Naive thymus-derived CD8-positive, alpha-beta T cell (primary cell): Measurements from ENCODE around the gene CPNE8. TPM values are rescaled to one million over a fixed set of nuclear protein-coding genes. Genes with fewer than 3 reads are reported as not detected.

ENCODE experiments used
- ATAC-seq, 2 donors: fragments of 150-1000 bp; cut with Tn5 transposase in 1 of 2; sonication (Bioruptor Pico), chemical (Tn5 transposase) in 1 of 2; 1 replicate in 1 of 2; 2 replicates in 1 of 2; pipeline ENCODE4 v1.10.0; 2021; ENCODE audit warnings: mild to moderate bottlenecking in 2 of 2, moderate library complexity in 2 of 2
- POLR2A ChIA-PET: fragments of 350-600 bp; sonication (Branson Sonifier 250); formaldehyde crosslinking; loops from one replicate; lab custom pipeline; 2021; ENCODE audit warnings: antibody characterized with exemption; lab: Charles Lee
- DNase-seq, 10 donors: peaks; one replicate each; pipeline versions ENCODE4 v3.0.0 to v3.0.0-alpha.2; 2020 to 2022
- H3K27ac Mint-ChIP-seq, 10 donors: one replicate each; pipeline ENCODE4 v1.8.0; 2020 to 2022; ENCODE audit warnings: mild to moderate bottlenecking in 10 of 10, mixed read lengths in 10 of 10, moderate library complexity in 4 of 10, inconsistent platforms in 1 of 10
- H3K27me3 Mint-ChIP-seq, 5 donors: one replicate each; pipeline ENCODE4 v1.8.0; 2021 to 2022; ENCODE audit warnings: mixed read lengths in 5 of 5
- H3K36me3 Mint-ChIP-seq, 3 donors: one replicate each; pipeline ENCODE4 v1.8.0; 2020 to 2022; ENCODE audit warnings: mixed read lengths in 3 of 3, mild to moderate bottlenecking in 2 of 3, inconsistent platforms in 1 of 3
- H3K4me1 Mint-ChIP-seq, 4 donors: one replicate each; pipeline ENCODE4 v1.8.0; 2021 to 2022; ENCODE audit warnings: mixed read lengths in 4 of 4
- H3K4me3 Mint-ChIP-seq, 10 donors: one replicate each; pipeline ENCODE4 v1.8.0; 2020 to 2022; ENCODE audit warnings: mild to moderate bottlenecking in 10 of 10, mixed read lengths in 10 of 10, moderate library complexity in 6 of 10, inconsistent platforms in 1 of 10
- H3K9me3 Mint-ChIP-seq, 9 donors: one replicate each; pipeline ENCODE4 v1.8.0; 2020 to 2022; ENCODE audit warnings: mixed read lengths in 9 of 9, mild to moderate bottlenecking in 3 of 9, inconsistent platforms in 1 of 9, moderate library complexity in 1 of 9
- polyA plus RNA-seq, 3 donors: library from polyadenylated mRNA; unstranded; fragments of 300-500 nt; fragmentation: Illumina TruSeq; gene quantifications; one replicate each; pipeline ENCODE4 v1.2.3, GENCODE V29; 2021
- total RNA-seq, 8 experiments: library from RNA in 2 of 8; stranded (reverse) in 2 of 8; gene quantifications; one replicate each; pipeline ENCODE4 v1.2.3 and lab custom pipeline; 2021 to 2026

Gene CPNE8
- total and polyA plus RNA-seq, 5 experiments from 2014 or later: 0.19 to 1.6 (median 0.80) TPM

- no peaks in the 10 kb centered on the region for H3K36me3 Mint-ChIP-seq
- H3K27me3 Mint-ChIP-seq: no peaks in the 10 kb centered on the region
- H3K4me3 Mint-ChIP-seq: no peak overlapping the region
- H3K9me3 Mint-ChIP-seq: no peaks in the 10 kb centered on the region
- no peaks in the 10 kb centered on the region for H3K4me1 Mint-ChIP-seq
- POLR2A ChIA-PET: no interaction called here
- H3K27ac Mint-ChIP-seq: no peak overlapping the region
- no peak for ATAC-seq
- DNase-seq: no peak
Observed at GRCh38 chr12:38892087-38892786, 13.2 kb downstream of the CPNE8 start.

- Mint-ChIP-seq H3K27me3 (no peaks in the 10 kb centered on the region), H3K4me1 (no peaks in the 10 kb centered on the region)
- ATAC-seq: no peak
Observed at GRCh38 chr12:38890102-38890855, 15.1 kb downstream of the CPNE8 start.

GRCh38 chr12:38889297-38889815 lies 16.0 kb downstream of the CPNE8 start:
- Mint-ChIP-seq H3K4me1 (no peaks in the 10 kb centered on the region), H3K9me3 (no peaks in the 10 kb centered on the region), H3K4me3 (no peak overlapping the region), H3K27me3 (no peaks in the 10 kb centered on the region), H3K27ac (no peak overlapping the region), H3K36me3 (no peaks in the 10 kb centered on the region)
- no peak for DNase-seq
- POLR2A ChIA-PET: no interaction called here
- ATAC-seq: no peak

More at GRCh38 chr12:38890102-38890855, 15.1 kb downstream of the CPNE8 start:
- POLR2A ChIA-PET: no interaction called here
- Mint-ChIP-seq H3K27ac (no peak overlapping the region), H3K9me3 (no peaks in the 10 kb centered on the region), H3K4me3 (no peak overlapping the region), H3K36me3 (no peaks in the 10 kb centered on the region)
- no peak for DNase-seq

GRCh38 chr12:38887770-38888169 lies 17.6 kb downstream of the CPNE8 start:
- Mint-ChIP-seq H3K36me3 (no peaks in the 10 kb centered on the region), H3K4me3 (no peak overlapping the region), H3K27ac (no peak overlapping the region), H3K4me1 (no peaks in the 10 kb centered on the region), H3K27me3 (no peaks in the 10 kb centered on the region), H3K9me3 (no peaks in the 10 kb centered on the region)
- DNase-seq: no peak
- POLR2A ChIA-PET: no interaction called here
- no peak for ATAC-seq

- H3K9me3 Mint-ChIP-seq: no peaks in the 10 kb centered on the region
- no peaks in the 10 kb centered on the region for H3K4me1 Mint-ChIP-seq
- H3K27ac Mint-ChIP-seq: no peak overlapping the region
- H3K4me3 Mint-ChIP-seq: no peak overlapping the region
- H3K36me3 Mint-ChIP-seq: no peaks in the 10 kb centered on the region
- POLR2A ChIA-PET: no interaction called here
- no peaks in the 10 kb centered on the region for H3K27me3 Mint-ChIP-seq
- DNase-seq: no peak
- no peak for ATAC-seq
Observed at GRCh38 chr12:38886931-38887330, 18.5 kb downstream of the CPNE8 start.

GRCh38 chr12:38886064-38886463 lies 19.3 kb downstream of the CPNE8 start:
- Mint-ChIP-seq H3K27me3 (no peaks in the 10 kb centered on the region), H3K27ac (no peak overlapping the region), H3K4me3 (no peak overlapping the region), H3K9me3 (no peaks in the 10 kb centered on the region), H3K4me1 (no peaks in the 10 kb centered on the region), H3K36me3 (no peaks in the 10 kb centered on the region)
- ATAC-seq: no peak
- no peak for DNase-seq
- POLR2A ChIA-PET: no interaction called here

GRCh38 chr12:38884666-38885065 lies 20.7 kb downstream of the CPNE8 start:
- no peaks in the 10 kb centered on the region for H3K36me3 Mint-ChIP-seq
- POLR2A ChIA-PET: no interaction called here

GRCh38 chr12:38883629-38884134 lies 21.7 kb downstream of the CPNE8 start:
- Mint-ChIP-seq H3K9me3 (no peaks in the 10 kb centered on the region), H3K4me3 (no peak overlapping the region), H3K27ac (no peak overlapping the region), H3K27me3 (no peaks in the 10 kb centered on the region), H3K4me1 (no peaks in the 10 kb centered on the region), H3K36me3 (no peaks in the 10 kb centered on the region)
- POLR2A ChIA-PET: no interaction called here
- DNase-seq (no peak), ATAC-seq (no peak)

More at GRCh38 chr12:38884666-38885065, 20.7 kb downstream of the CPNE8 start:
- no peaks in the 10 kb centered on the region for H3K4me1 Mint-ChIP-seq
- no peaks in the 10 kb centered on the region for H3K9me3 Mint-ChIP-seq
- H3K4me3 Mint-ChIP-seq: no peak overlapping the region
- DNase-seq (no peak), ATAC-seq (no peak)
- H3K27me3 Mint-ChIP-seq: no peaks in the 10 kb centered on the region
- H3K27ac Mint-ChIP-seq: no peak overlapping the region

GRCh38 chr12:38880288-38880687 lies 25.1 kb downstream of the CPNE8 start:
- POLR2A ChIA-PET: no interaction called here
- DNase-seq (no peak), ATAC-seq (no peak)
- Mint-ChIP-seq H3K27ac (no peak overlapping the region), H3K9me3 (no peaks in the 10 kb centered on the region), H3K4me1 (no peaks in the 10 kb centered on the region), H3K4me3 (no peak overlapping the region), H3K36me3 (no peaks in the 10 kb centered on the region), H3K27me3 (no peaks in the 10 kb centered on the region)

GRCh38 chr12:38878986-38879385 lies 26.4 kb downstream of the CPNE8 start:
- POLR2A ChIA-PET: no interaction called here
- no peak for ATAC-seq
- Mint-ChIP-seq H3K27me3 (no peaks in the 10 kb centered on the region), H3K9me3 (no peaks in the 10 kb centered on the region), H3K4me3 (no peak overlapping the region), H3K4me1 (no peaks in the 10 kb centered on the region), H3K27ac (no peak overlapping the region), H3K36me3 (no peaks in the 10 kb centered on the region)
- no peak for DNase-seq

GRCh38 chr12:38878333-38878705 lies 27.1 kb downstream of the CPNE8 start:
- DNase-seq (no peak), ATAC-seq (no peak)
- H3K9me3 Mint-ChIP-seq: no peaks in the 10 kb centered on the region
- H3K27ac Mint-ChIP-seq: no peak overlapping the region
- H3K36me3 Mint-ChIP-seq: no peaks in the 10 kb centered on the region
- no peak overlapping the region for H3K4me3 Mint-ChIP-seq
- no peaks in the 10 kb centered on the region for H3K27me3 Mint-ChIP-seq
- H3K4me1 Mint-ChIP-seq: no peaks in the 10 kb centered on the region
- POLR2A ChIA-PET: no interaction called here

GRCh38 chr12:38875586-38876228 lies 29.7 kb downstream of the CPNE8 start:
- no peak overlapping the region for H3K27ac Mint-ChIP-seq
- H3K27me3 Mint-ChIP-seq: no peaks in the 10 kb centered on the region
- H3K4me3 Mint-ChIP-seq: no peak overlapping the region
- no peak for ATAC-seq
- H3K4me1 Mint-ChIP-seq: no peaks in the 10 kb centered on the region
- POLR2A ChIA-PET: no interaction called here
- no peak for DNase-seq
- peaks cover 0 to 2% (median 0%) of the 10 kb centered on the region in 9 donors for H3K9me3 Mint-ChIP-seq
- no peaks in the 10 kb centered on the region for H3K36me3 Mint-ChIP-seq

- Mint-ChIP-seq H3K27me3 (no peaks in the 10 kb centered on the region), H3K27ac (no peak overlapping the region), H3K4me1 (no peaks in the 10 kb centered on the region), H3K9me3 (peaks cover 0 to 3% (median 0%) of the 10 kb centered on the region in 9 donors), H3K4me3 (no peak overlapping the region), H3K36me3 (no peaks in the 10 kb centered on the region)
- ATAC-seq (no peak), DNase-seq (no peak)
- POLR2A ChIA-PET: no interaction called here
Observed at GRCh38 chr12:38872561-38872960, 32.8 kb downstream of the CPNE8 start.
